DND-41 (cell line): ENCODE results near the gene HDGFL1.

Experiments
- CTCF ChIP-seq: IDR thresholded peaks from 2 replicates; pipeline ENCODE4 v1.5.1; 2012; ENCODE audit warnings: borderline replicate concordance, low read length, moderate library complexity, mild to moderate bottlenecking; ENCODE audit not compliant: poor library complexity, severe bottlenecking; ENCODE audit errors: extremely low read depth
- EZH2 ChIP-seq: IDR thresholded peaks from 3 replicates; pipeline ENCODE4 v1.6.1; 2012; ENCODE audit warnings: borderline replicate concordance, low read depth, mild to moderate bottlenecking, moderate library complexity, low read length, inconsistent platforms; ENCODE audit not compliant: severe bottlenecking

- TF ChIP-seq CTCF (no peak), EZH2 (no peak)
Observed at GRCh38 chr6:22596011-22596410, 26.6 kb downstream of the HDGFL1 start.
